Panc1 (cell line): ENCODE results near the gene TBX1. TPM values are rescaled to one million over a fixed set of nuclear protein-coding genes. Genes with fewer than 3 reads are reported as not detected.

ENCODE experiments used
- ATAC-seq: fragments of 200-7000 bp; cut with Tn5 transposase; 2 replicates; pipeline ENCODE4 v1.9.1; 2020; ENCODE audit warnings: mild to moderate bottlenecking, moderate library complexity
- BruUV-seq: library from RNA; stranded (reverse); fragments of 400-500 nt; replicated peaks from 2 replicates; lab custom pipeline; 2021; lab: Mats Ljungman, UMichigan
- CTCF ChIA-PET: fragments of 300-600 bp; sonication (Branson Sonifier 250); formaldehyde crosslinking; loops from one replicate; lab custom pipeline; 2022; ENCODE audit warnings: antibody characterized with exemption; lab: Charles Lee
- POLR2A ChIA-PET: fragments of 300-600 bp; sonication (Branson Sonifier 250); formaldehyde crosslinking; loops from one replicate; lab custom pipeline; 2022; ENCODE audit warnings: antibody characterized with exemption; lab: Charles Lee
- DNase-seq: peaks from one replicate; pipeline ENCODE4 v3.0.0-alpha.2; 2010; ENCODE audit warnings: low read depth, low spot score
- H3K27ac ChIP-seq: 2 replicates; pipeline ENCODE4 v1.5.1; 2011; ENCODE audit warnings: mild to moderate bottlenecking, low read length, inconsistent platforms
- H3K27me3 ChIP-seq: fragments of 200-500 bp; sonication (Bioruptor generic); 2 replicates; pipeline ENCODE4 v1.6.0; 2014; ENCODE audit warnings: low read length, inconsistent platforms; ENCODE audit not compliant: control insufficient read depth, insufficient read depth
- H3K36me3 ChIP-seq: fragments of 200-500 bp; sonication (Bioruptor generic); 2 replicates; pipeline ENCODE4 v1.5.1; 2014; ENCODE audit warnings: inconsistent platforms, mild to moderate bottlenecking, low read length, moderate library complexity; ENCODE audit not compliant: control insufficient read depth, insufficient read depth
- H3K4me1 ChIP-seq: 2 replicates; pipeline ENCODE4 v1.5.1; 2011; ENCODE audit warnings: inconsistent platforms, mild to moderate bottlenecking, low read length, moderate library complexity; ENCODE audit not compliant: control insufficient read depth, insufficient read depth
- H3K4me3 ChIP-seq, 2 experiments: 2 replicates each; pipeline ENCODE4 v1.5.1; 2011 to 2012; ENCODE audit warnings: low read depth in 2 of 2, low read length in 2 of 2, mild to moderate bottlenecking in 2 of 2, inconsistent platforms in 1 of 2, moderate library complexity in 1 of 2
- H3K9me3 ChIP-seq: fragments of 200-500 bp; sonication (Bioruptor generic); 2 replicates; pipeline ENCODE4 v1.5.1; 2014; ENCODE audit warnings: low read depth, mild to moderate bottlenecking, inconsistent platforms, low read length, moderate library complexity; ENCODE audit not compliant: control insufficient read depth, insufficient read depth
- SIN3A ChIP-seq: IDR thresholded peaks from 2 replicates; pipeline ENCODE4 v1.6.1; 2012; ENCODE audit warnings: low read depth, mild to moderate bottlenecking, low read length, moderate library complexity, borderline replicate concordance; ENCODE audit not compliant: insufficient read depth
- TCF7L2 ChIP-seq: IDR thresholded peaks from 2 replicates; pipeline ENCODE4 v1.6.1; 2011; ENCODE audit warnings: mild to moderate bottlenecking, low read depth, low read length, inconsistent platforms
- in situ Hi-C: cut with HindIII; loops from 2 replicates; pipeline ENCODE4 v1.10.0; 2016; ENCODE audit warnings: low sequenced_read_pairs, low pct_unique_long_range_greater_than_20kb
- intact Hi-C: fragments of 100-400 bp; cut with micrococcal nuclease; formaldehyde crosslinking; loops from one replicate; pipeline ENCODE4 v1.10.0; 2022; ENCODE audit not compliant: unreplicated experiment
- total RNA-seq: library from RNA; stranded (reverse); gene quantifications from one replicate; pipeline ENCODE4 v1.2.1, GENCODE V29; 2021; ENCODE audit not compliant: unreplicated experiment
- TF ChIP-seq, protein P1 (sequence below), 2 experiments: IDR thresholded peaks; 2 replicates each; pipeline ENCODE4 v1.6.1; 2011 to 2012; ENCODE audit warnings: low read depth in 2 of 2, control low read depth in 1 of 2, low read length in 1 of 2, mild to moderate bottlenecking in 1 of 2, moderate library complexity in 1 of 2; ENCODE audit not compliant: insufficient read depth in 1 of 2
- TF ChIP-seq, protein P2 (sequence below): fragments of 450-650 bp; IDR thresholded peaks from 2 replicates; pipeline ENCODE4 v1.5.1; 2017; ENCODE audit warnings: mild to moderate bottlenecking

The TBX1 gene
- total RNA-seq, 1 experiment from 2014 or later: 91.7 TPM

GRCh38 chr22:19744350-19745006 lies 16.1 kb upstream of the TBX1 start:
- Histone ChIP-seq H3K36me3 (no peaks in the 10 kb centered on the region), H3K27me3 (no peaks in the 10 kb centered on the region), H3K9me3 (no peaks in the 10 kb centered on the region), H3K27ac (no peak overlapping the region), H3K4me3 (no peak overlapping the region), H3K4me1 (peaks cover 2% of the 10 kb centered on the region; the same call in 1 of the 2 replicates)
- CTCF ChIA-PET: interaction anchor here (1.4 kb wide), 1 partner anchor 14 kb away, joined by 4 read pairs; no protein-coding TSS in a partner anchor
- no TSS peak for BruUV-seq
- no peak for DNase-seq
- intact Hi-C loops (no loop called here), in situ Hi-C loops (no loop called here)
- no peak for ATAC-seq
- POLR2A ChIA-PET: no interaction called here
- TF ChIP-seq, protein P1, sequence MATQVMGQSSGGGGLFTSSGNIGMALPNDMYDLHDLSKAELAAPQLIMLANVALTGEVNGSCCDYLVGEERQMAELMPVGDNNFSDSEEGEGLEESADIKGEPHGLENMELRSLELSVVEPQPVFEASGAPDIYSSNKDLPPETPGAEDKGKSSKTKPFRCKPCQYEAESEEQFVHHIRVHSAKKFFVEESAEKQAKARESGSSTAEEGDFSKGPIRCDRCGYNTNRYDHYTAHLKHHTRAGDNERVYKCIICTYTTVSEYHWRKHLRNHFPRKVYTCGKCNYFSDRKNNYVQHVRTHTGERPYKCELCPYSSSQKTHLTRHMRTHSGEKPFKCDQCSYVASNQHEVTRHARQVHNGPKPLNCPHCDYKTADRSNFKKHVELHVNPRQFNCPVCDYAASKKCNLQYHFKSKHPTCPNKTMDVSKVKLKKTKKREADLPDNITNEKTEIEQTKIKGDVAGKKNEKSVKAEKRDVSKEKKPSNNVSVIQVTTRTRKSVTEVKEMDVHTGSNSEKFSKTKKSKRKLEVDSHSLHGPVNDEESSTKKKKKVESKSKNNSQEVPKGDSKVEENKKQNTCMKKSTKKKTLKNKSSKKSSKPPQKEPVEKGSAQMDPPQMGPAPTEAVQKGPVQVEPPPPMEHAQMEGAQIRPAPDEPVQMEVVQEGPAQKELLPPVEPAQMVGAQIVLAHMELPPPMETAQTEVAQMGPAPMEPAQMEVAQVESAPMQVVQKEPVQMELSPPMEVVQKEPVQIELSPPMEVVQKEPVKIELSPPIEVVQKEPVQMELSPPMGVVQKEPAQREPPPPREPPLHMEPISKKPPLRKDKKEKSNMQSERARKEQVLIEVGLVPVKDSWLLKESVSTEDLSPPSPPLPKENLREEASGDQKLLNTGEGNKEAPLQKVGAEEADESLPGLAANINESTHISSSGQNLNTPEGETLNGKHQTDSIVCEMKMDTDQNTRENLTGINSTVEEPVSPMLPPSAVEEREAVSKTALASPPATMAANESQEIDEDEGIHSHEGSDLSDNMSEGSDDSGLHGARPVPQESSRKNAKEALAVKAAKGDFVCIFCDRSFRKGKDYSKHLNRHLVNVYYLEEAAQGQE (IDR thresholded peaks at IDR 0.05; ENCODE audit: insufficient read depth in 1 of 2, low read depth in 2 of 2, low read length in 1 of 2): no peak

DNA sequence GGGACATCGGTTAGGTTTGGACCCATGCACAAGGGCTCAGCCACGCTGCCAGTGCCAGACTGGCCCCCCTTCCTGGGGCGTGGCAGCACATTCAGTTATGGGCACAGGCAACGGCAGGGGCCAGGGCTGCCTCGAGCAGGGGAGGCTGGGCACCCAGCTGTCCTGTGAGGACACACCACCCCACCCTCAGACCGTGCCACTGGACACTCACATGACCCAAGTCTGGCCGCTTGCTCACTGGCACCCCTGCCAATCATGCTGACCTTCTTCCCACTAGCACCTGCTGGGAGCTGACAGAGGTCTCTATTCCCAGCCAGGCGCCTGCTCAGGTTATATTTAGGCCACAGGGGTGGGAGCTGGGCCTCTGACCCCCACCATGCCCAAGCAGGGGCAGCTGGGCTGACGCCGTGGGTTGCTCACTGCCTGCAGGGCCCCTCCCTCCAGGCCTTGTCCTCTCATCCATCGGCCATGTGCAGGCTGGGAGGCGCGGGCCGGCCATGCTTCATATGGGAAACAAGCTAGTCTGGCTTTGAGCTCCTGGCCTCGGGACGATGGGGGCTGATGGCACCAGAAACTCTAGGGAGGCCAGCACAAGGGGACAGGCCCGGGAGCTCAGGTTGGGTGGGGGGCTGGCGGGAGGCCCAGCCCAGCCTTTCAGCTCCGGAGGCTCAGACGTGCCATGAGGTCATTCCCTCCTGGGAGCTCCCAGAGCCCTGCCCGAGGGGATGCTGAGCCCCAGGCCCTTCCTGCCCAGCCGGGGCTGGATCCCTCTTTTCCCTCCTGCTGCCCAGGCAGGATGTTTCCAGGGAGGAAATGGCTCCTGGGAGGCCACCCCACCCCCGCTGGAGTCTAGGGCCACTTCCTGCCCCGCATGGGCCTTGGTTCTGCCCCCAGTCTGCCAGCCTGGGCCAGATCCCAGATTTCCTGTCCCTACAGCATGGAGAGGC lies 15.2 kb upstream of the TBX1 start:
- no peak overlapping the region for H3K4me3 ChIP-seq
- DNase-seq (no peak), ATAC-seq (no peak)
- no peaks in the 10 kb centered on the region for H3K36me3 ChIP-seq
- CTCF ChIA-PET: interaction anchor here (1.4 kb wide), 1 partner anchor 15 kb away, joined by 4 read pairs; no protein-coding TSS in a partner anchor
- POLR2A ChIA-PET: no interaction called here
- BruUV-seq: no TSS peak
- H3K9me3 ChIP-seq: no peaks in the 10 kb centered on the region
- H3K4me1 ChIP-seq: peaks cover 2% of the 10 kb centered on the region; the same call in 1 of the 2 replicates
- TF ChIP-seq TCF7L2: no peak
- TF ChIP-seq, protein P1 (IDR thresholded peaks at IDR 0.05; ENCODE audit: insufficient read depth in 1 of 2, low read depth in 2 of 2, low read length in 1 of 2): no peak
- no peak for TF ChIP-seq SIN3A
- TF ChIP-seq, protein P2, sequence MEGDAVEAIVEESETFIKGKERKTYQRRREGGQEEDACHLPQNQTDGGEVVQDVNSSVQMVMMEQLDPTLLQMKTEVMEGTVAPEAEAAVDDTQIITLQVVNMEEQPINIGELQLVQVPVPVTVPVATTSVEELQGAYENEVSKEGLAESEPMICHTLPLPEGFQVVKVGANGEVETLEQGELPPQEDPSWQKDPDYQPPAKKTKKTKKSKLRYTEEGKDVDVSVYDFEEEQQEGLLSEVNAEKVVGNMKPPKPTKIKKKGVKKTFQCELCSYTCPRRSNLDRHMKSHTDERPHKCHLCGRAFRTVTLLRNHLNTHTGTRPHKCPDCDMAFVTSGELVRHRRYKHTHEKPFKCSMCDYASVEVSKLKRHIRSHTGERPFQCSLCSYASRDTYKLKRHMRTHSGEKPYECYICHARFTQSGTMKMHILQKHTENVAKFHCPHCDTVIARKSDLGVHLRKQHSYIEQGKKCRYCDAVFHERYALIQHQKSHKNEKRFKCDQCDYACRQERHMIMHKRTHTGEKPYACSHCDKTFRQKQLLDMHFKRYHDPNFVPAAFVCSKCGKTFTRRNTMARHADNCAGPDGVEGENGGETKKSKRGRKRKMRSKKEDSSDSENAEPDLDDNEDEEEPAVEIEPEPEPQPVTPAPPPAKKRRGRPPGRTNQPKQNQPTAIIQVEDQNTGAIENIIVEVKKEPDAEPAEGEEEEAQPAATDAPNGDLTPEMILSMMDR: no peak
- H3K27me3 ChIP-seq: no peaks in the 10 kb centered on the region
- in situ Hi-C loops (no loop called here), intact Hi-C loops (no loop called here)
- H3K27ac ChIP-seq: no peak overlapping the region
